Hematopoietic multipotent progenitor cell treated with erythropoietin and hydrocortisone succinate and interleukin-3 and kit ligand, for 15 days (in vitro differentiated cells): ENCODE measurements around the gene MGA.

Source experiments
- DNase-seq: peaks from one replicate; pipeline ENCODE4 v3.0.0-alpha.2; 2015; ENCODE audit warnings: low spot score

The MGA gene

DNA sequence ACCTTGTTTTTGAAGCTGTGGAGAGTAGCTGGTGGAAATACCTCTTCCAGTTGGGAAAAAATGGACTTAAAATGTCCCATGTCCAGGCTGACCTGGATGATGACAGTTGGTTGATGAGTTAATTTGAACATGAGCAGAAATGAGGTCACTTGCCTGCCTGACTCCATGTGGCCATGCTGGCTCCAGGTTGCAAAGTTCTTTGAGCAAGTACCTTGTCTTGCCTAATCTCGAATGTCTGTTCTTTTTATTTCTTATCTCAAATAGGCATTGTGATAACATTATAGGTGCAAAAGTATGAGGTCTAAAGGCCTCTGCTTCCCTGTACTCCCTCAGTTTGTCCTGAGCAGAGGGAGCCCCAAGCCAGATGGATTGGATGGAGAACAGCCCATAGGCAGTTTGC is 123.1 kb downstream of the MGA start:
- DNase-seq, result no peak

DNA sequence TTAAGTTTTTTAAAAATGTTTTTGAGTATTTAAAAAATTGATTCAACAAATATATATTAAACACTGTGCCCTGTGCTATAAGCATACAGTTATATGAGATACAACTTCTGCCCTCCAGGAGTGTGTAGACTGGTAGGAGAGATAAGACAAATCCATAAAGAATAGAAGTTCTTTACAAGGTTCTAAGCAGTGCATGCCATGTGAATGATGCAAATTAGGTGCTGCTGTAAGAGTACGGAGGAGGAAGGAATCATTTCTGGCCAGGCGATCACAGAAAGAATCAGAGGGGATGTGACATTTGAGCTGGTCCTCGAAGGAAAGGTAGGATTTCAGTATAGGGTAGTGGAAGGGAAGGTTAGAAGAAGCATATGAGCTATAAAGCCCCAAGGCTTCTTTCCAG is 128.1 kb downstream of the MGA start:
- DNase-seq, result no peak

DNA sequence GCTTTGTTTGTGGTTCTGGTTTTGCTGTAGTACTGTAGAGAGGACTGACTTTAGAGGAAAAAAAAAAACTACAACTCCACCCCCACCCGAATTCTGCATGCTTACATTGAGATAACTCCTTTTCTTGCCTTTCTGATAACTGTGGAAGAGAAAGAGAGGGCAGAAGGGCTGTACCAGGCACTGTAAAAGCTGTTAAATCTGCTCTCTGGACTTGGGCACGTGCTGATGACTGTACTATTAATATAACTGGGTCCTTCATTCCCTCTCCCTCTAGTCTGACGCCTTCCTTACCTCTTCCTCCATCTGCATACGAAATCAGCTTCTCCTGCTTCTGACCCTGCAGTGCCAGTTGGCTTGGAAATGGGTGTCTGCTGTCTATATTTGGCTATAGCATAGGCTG is 129.0 kb downstream of the MGA start:
- DNase-seq, result no peak

DNA sequence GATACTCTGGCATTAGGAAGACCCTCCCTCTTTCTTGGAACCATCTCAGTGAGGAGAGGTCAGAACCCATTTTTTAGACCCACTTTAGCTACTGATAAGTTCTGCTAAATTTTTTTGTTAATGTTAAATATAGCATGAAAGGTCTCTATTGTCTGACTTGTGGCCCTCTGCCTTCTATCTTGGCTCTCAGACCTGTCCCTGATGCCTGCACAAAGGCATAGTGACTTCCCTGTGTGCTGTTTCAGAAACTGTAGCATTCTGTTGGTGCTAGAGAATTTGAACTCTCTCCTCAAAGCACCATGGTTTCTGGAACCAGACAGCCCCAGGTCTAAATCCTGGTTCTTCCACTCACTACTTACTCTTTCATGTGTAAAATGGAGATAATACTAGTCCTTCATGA is 129.5 kb downstream of the MGA start:
- no peak for DNase-seq

DNA sequence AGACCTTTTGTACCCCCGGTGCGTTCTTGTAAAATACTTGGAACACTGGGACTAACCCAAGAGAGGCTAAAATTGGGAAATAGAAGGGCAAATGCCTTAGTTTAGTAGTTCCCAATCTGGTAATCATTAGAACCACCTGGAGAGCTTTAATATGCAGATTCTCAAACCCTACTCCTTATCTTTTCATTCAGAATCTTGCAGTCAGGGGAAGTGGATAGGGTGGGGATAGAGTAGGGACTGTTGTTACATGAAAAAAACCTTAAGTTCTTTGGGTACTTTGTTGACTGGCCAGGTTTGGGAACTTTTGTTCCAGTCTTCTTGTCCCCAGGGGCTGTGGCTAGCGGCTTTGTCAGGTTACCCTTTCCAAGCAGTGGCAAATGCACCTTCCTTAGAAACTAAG is 130.0 kb downstream of the MGA start:
- DNase-seq, result no peak

DNA sequence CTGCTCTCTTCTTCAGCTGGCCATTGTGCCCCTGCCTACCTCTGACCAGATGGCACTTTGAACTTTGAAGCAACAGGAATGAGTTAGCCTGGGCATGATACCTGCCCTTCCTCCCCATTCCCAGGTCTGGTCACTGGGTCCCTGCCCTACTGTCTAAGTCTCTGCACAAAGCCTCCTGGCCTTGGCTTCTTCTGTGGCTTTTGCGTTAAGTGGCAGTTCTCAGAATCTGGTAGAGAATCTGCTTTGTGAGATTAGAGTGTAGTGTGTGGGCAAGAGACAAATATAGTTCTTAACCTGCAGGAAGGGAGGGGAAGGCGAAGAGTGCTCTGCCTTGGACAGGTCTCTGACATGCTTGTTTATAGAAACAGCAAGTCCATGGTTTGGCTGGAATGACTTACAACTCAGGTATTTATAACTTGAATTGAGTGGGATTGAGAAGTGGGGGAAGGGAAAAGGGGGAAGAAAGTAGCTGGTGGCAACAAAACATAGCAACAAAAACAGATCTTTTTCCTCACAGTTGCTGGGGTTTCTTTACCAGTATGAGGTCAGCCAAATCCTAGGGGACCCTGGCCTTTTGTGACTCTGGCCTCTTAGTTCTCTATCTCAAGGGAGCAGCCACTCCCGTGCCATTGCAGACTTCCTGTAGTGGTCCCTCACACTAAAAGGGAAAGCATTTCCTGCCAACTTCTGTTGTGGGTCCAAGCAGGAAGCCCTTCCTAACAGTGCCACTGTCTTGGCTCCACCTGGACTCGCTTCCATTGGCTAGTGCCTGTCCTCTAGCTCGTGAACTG is 130.7 kb downstream of the MGA start:
- DNase-seq, result no peak

DNA sequence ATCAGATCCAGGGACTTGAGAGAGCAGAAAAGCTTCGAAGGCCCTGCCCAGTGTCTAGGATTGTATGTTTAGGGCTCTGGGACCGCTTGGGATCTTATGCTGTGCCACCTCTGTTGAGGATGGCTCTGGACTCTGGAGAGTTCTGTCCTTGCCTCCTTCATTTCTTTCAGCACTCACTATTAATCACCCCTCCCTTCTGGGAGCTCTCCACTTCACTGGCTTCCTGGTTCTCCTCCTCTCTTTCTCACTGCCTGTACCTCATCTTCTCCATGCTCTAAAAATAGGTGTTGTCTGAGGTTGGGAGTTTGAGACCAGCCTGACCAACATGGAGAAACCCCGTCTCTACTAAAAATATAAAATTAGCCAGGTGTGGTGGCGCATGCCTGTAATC is 131.3 kb downstream of the MGA start:
- no peak for DNase-seq

DNA sequence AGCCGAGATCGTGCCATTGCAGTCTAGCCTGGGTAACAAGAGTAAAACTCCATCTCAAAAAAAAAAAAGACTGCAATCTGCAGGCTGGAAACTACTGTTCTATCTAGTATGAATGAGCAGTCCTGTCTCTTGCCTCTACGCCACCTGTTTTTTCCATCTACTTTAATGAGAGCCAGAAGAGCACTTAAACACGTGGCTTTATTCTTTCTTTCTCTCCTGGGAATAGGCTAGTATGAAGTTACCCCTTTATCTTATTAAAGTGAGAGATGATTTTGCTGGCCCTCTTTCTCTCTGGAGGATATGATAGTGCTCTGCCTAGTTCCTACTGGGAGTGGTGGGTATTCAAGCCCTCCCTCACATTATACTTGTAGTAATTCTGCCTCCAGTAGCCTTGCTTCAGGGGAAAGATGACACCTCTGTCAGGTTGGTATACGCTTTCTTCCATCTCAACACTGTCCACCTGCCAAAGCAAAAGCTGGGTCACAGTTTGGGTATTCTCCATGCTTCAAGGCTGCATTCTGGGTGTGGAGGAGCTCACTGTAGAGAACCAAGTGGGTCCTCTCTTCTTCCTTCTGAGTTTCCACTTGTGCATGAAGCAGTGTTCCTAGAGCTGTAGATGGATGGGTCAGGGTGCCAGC is 131.9 kb downstream of the MGA start:
- DNase-seq, result no peak

DNA sequence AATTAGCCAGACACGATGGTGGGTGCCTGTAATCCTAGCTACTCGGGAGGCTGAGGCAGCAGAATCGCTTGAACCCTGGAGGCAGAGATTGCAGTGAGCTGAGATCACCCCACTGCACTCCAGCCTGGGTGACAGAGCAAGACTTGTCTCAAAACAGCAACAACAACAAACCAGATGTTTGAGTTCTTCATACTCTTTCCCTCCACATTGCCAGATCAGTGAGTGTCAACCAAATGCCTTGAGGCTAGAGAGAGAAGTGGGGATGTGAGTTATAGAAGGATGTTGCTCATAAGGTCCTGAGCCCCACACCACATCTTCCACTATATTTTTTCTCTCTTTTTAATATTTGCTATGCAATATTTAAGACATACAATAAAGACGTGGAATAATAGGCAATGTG is 133.9 kb downstream of the MGA start:
- no peak for DNase-seq

DNA sequence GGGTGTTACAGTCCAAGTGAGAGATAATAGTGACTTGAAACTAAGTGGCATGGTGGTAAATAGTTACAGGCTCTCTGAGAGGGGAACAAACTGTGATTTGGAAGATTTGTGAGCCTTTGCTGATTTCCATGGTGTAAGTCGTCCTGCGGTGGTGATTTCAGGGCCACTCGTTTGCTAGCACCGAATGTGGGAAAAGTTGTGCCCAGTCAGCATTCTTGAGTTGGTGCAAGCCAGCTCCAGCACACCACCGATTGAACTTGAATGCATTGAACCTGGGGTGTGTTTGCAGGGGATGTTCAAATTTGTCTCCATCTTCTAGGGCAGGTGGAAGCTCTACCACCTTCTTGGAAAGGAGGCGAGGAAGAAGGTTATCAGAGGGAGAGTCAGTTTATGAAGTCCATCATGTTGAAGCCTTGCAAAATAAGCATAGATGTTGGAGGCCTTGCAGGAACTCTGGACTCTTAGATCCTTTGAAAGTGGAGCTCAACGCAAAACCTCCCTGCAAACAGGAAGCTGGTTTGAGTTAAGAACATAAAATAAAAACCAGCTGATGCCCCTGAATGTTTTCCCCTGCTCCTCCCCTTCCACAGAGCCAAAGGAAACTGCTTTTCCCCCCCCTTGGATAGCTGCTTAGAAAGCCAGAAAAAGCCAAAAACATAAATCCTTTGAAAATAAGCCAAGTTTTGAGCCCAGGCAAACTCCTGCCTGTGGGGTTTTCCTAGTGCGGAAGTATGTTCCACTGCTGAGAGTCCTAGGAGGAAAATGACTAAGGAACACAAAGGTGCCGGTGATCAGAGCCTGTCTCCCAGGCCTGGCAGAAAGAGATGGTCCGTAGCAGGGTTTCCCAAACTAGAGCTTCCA is 136.0 kb downstream of the MGA start:
- no peak for DNase-seq

DNA sequence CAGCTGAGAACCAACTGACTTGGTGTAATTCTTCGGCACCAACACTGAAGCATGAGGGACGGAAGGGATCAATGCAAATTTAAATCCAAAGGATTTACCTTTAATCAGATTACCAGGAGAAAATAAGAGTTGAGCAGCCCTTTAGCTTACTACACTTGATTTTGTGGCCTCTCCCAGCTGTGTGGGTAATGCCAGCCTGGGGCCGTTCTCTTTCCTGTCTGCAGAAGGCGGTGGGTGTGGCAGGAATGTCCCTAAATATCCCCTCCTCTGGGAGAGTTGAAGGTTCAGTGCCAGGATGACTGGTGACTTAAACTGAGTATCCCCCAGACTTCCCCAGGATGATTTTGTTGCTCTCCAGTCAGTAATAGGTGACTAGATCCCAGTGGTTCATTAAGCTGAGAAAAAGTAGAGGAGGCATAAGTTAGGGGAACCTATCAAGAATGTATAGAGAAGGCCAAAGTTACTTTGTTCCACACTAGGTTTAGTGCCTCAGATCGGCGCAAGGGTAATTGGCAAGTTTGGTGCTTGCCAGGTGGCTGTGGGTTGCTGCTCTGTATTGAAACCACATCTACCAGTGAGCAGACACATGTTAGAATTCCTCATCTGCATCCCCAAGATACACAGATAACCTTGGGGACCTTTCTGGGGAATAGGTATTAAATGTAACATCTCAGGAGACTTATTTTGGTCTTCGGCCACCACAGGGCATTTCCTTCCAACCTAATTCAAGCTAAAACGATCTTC is 137.2 kb downstream of the MGA start:
- no peak for DNase-seq

DNA sequence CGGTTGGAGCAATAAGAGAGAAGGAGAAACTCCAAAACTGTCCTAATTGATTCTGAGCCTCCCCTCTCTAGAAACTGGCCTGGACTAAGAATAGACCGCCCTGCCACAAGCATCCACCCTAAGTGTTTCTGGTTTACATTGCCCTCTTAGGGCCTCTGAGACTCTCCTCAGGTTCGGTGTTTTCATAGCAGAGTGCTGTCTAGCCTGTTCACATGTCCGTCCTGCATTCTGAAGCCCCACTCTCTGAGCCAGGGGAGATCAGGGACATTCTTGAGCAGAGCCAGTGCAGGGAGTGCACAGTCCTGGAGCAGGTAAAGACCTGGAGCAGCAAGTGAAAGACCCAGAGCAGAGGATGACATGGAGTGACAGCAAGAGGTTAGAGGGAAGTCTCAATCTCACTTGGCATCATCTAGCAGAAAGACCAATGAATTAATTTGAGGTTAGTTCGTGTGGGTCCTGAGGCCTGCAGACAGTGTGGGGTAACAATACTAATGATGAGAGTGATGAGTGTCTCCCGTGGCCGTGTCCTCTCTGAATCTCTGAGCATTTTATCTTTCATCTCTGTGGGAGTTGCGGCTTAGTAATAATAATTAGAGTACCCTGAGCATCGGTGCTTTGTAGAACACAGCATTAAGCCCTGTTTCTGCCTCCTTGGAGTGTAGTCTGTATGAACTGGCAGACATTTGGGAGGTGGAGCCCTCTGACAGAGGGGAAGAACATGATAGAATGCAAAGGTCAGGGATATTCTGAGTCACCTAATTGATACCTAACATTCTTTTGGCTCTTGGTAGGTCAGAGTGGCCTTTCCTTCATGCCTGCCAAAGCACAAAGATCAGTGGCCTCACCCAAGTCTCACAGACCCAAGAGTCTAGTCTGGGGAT is 138.6 kb downstream of the MGA start:
- no peak for DNase-seq

DNA sequence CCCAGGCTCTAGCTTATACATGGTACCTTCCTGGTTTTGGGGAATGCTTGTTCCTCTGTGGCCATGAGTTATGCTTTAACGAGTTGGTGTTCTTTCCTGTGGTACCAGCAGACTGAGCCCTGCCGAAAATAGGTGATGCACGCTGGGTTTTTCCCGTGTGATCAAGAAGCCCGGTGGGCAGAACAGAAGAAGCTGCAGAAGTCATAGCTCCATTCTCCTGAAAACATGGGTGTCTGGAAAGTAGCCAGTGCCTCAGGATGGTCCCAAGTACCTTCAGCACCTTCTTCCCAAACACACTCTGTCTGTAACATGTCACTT is 139.2 kb downstream of the MGA start:
- no peak for DNase-seq

DNA sequence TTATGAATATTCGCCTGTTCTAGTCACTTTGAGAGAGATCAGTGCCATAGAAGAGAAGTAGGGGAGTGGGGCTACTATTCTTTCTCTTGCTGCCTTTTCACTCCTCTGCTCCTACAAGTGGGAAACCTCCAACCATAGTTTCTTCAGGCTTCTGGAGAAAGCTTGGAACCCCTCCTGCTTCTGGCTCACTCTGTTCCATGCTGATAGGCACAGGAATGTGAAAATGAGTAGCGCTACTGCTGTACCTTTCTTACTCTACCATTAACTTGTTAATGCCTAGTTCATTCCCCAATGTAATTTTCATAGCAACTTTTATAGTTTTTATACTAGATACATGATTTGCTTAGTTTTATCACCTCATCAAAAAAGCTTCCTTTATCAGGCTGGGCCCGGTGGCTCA is 141.0 kb downstream of the MGA start:
- DNase-seq, result no peak

DNA sequence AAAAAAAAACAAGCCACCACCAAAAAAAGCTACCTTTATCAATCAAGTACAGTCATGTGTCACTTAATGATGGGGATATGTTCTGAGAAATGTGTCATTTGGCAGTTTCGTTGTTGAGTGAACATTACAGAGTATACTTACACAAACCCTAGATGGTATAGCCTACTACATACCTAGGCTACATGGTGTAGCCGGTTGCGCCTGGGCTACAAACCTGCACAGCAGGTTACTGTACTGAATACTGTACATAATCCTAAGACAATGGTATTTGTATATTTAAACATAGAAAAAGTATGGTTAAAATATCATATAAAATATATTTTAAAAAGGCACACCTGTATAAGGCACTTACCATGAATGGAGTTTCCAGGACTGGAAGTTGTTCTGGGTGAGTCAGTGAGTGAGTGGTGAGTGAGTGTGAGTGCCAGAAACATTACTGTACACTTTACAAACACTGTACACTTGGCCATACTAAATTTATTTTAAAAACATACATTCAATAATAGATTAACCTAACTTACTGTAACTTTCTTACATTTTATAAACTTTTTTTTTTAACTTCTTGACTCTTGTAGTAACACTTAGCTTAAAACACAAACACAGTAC is 141.7 kb downstream of the MGA start:
- DNase-seq, result no peak

DNA sequence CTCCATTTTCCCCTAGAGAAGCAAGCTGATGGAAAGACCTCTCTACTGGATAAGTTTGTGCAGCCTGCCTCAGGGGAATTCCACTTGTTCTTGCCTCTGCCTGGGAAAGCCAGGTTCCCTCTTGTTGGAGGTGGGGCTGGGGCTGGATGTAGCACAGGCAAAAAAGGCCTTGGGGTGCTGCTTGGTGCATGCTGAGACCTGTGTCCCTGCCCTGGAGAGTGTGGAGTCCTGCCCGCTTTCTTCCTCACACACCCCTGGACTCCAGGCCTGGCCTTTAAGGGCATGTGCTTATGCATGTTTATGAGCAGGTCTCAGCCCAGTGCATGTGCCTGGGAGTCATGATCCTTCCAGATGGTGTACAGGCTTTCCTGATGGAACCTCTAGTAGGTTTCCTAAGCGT is 144.2 kb downstream of the MGA start:
- no peak for DNase-seq

DNA sequence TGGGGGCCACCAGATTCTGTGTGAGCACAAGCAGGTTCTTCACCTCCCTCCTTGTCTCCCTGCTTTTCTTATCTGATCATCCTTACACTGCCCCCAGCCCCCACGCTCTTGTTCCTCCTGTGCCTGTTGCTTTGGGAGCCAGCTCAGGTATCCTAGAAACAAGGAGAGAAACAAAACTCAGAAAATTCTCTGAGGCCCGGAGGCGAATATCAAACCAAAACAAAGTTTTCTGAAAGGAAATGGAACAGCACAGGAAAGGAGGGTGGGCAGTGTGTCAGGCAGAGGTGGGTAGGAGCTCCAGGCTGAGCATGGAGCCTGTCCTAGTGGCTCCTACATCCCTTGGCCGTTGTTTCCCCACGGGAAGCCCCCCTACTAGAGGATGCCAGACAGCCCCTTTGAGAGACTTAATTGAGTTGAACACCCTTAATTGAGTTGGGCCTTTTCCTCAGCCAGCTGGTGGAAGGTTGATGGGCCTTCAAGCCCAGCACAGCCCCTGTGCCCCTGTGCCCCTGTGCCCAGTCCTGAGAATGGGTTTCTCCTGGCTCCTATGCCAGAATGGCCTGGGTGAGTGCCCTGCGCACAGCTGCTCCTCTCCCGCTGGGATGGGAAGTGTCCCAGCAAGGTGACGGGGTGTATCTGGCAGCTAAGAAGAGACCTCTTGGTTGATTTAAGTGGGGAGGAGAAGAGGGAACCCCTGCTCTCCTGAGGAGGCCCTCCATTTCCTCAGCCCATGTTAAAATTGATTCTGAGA is 144.9 kb downstream of the MGA start:
- no peak for DNase-seq

DNA sequence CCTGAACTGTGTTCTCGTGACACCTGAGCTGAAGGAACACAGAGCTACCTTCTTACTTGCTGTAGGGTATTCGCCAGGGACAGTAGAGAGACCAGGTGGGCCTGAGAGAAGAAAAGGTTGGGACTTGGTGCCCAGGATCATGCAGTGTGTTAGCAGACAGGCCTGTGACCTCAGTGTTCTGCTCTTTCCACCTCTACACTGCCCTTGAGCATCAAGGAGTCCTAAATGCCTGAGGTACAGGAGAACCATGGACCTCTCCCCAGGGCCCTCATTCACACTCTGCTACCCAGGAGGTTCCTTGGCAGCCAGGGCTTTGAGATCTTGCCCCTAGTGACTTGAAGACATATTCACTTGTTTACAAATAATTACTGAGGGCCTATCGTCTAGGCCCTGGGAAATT is 145.5 kb downstream of the MGA start:
- DNase-seq, result no peak

DNA sequence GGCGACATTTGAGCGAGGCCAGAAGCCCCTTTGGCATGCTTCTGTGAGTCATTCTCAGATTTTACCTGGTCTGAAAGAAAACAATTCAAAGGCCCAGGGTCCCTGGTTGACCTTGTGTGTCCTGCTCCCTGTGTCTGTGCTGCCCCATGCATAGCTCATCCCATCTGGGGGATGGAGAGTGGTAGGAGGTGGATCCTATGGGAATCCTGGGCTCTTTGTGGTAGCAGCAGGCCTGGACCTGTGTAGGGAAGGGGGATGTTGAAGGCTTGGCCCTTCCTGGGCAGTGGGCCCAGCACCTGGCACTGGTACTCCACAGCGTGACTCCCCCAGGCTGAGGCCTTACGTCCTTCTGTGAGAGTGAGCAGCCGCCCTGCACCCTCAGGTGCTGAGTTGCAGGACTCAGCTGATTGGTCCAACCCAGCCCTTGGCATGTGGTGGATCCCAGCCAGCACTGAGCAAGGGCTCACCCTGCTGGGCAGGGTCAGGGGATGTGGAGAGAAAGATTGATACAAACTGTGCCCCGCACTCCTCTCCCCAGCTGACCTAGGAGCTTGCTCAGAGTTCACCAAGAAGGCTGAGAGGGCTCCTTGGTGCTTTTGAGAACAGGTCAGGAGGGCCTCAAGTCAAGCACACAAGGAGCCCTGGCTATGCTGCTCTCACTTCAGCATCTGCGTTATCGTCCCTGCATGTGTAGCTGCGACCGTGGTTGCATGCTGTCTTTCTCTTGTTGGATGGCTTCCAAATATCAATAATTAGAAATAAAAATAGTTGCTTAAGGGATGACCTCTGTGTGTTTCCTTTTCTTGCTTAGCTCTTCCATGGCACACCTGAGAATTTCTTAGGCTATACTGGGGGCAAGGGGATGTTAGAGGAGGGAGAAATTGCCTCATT is 146.3 kb downstream of the MGA start:
- DNase-seq, result no peak
